ENCODE measurements around the gene WSCD2. TPM values are rescaled to one million over a fixed set of nuclear protein-coding genes. Genes with fewer than 3 reads are reported as not detected.

WSCD2 gene
- total RNA-seq, 2 experiments from 2014 or later: not detected

- no peak for DNase-seq
- no peaks in the 10 kb centered on the region for H3K36me3 Mint-ChIP-seq (ENCODE audit: low read depth)
- H3K4me3 Mint-ChIP-seq: no peak overlapping the region
- peaks cover 5% of the 10 kb centered on the region for H3K27me3 Mint-ChIP-seq
- ChIA-PET CTCF (interaction anchor here (0.6 to 0.8 kb wide), 2 partner anchors 9 to 610 kb away, joined by 3 to 6 read pairs; no protein-coding TSS in a partner anchor), POLR2A (no interaction called here)
- H3K27ac Mint-ChIP-seq: no peak overlapping the region
- intact Hi-C loops (cut with DNase I, micrococcal nuclease): no loop called here
- ATAC-seq: no peak
- H3K4me1 Mint-ChIP-seq: no peaks in the 10 kb centered on the region
- H3K9me3 Mint-ChIP-seq (ENCODE audit: low read depth): no peaks in the 10 kb centered on the region
Measured at GRCh38 chr12:108185002-108185401, 55.9 kb downstream of the WSCD2 start.

- no peak overlapping the region for H3K27ac Mint-ChIP-seq
- ChIA-PET CTCF (interaction anchor here (0.7 kb wide), 1 partner anchor 1097 kb away, joined by 3 read pairs; no protein-coding TSS in a partner anchor), POLR2A (no interaction called here)
- ATAC-seq (no peak), DNase-seq (no peak)
- intact Hi-C loops (cut with DNase I, micrococcal nuclease): no loop called here
- H3K36me3 Mint-ChIP-seq (ENCODE audit: low read depth): no peaks in the 10 kb centered on the region
- H3K4me3 Mint-ChIP-seq: no peak overlapping the region
- no peaks in the 10 kb centered on the region for H3K4me1 Mint-ChIP-seq
- H3K27me3 Mint-ChIP-seq: peaks cover 5% of the 10 kb centered on the region
- H3K9me3 Mint-ChIP-seq (ENCODE audit: low read depth): no peaks in the 10 kb centered on the region
Measured at GRCh38 chr12:108187831-108188230, 58.7 kb downstream of the WSCD2 start.

- ATAC-seq: no peak
- H3K27me3 Mint-ChIP-seq: peaks cover 10% of the 10 kb centered on the region
- H3K27ac Mint-ChIP-seq: no peak overlapping the region
- ChIA-PET CTCF (interaction anchor here (0.8 to 0.9 kb wide), 2 partner anchors 114 to 191 kb away, joined by 5 read pairs; no protein-coding TSS in a partner anchor), POLR2A (no interaction called here)
- no peak for DNase-seq
- intact Hi-C loops (cut with DNase I, micrococcal nuclease): loop anchor here (5.0 to 10.0 kb wide), 5 partner anchors 96 to 516 kb away; partner anchors contain the start of gene PRDM4 (in 1 of the 2)
- no peaks in the 10 kb centered on the region for H3K9me3 Mint-ChIP-seq (ENCODE audit: low read depth)
- H3K36me3 Mint-ChIP-seq (ENCODE audit: low read depth): no peaks in the 10 kb centered on the region
- no peaks in the 10 kb centered on the region for H3K4me1 Mint-ChIP-seq
- H3K4me3 Mint-ChIP-seq: no peak overlapping the region
Measured at GRCh38 chr12:108190529-108190928, 61.4 kb downstream of the WSCD2 start.

GRCh38 chr12:108191086-108191485 is 62.0 kb downstream of the WSCD2 start:
- H3K27ac Mint-ChIP-seq: no peak overlapping the region

GRCh38 chr12:108191938-108192337 is 62.9 kb downstream of the WSCD2 start:
- CTCF ChIA-PET: interaction anchor here (0.6 kb wide), 1 partner anchor 372 kb away, joined by 3 read pairs; no protein-coding TSS in a partner anchor
- peaks cover 10% of the 10 kb centered on the region for H3K27me3 Mint-ChIP-seq
- DNase-seq (no peak), ATAC-seq (no peak)
- POLR2A ChIA-PET: no interaction called here
- no peaks in the 10 kb centered on the region for H3K9me3 Mint-ChIP-seq (ENCODE audit: low read depth)
- no peak overlapping the region for H3K27ac Mint-ChIP-seq
- no peaks in the 10 kb centered on the region for H3K4me1 Mint-ChIP-seq
- H3K36me3 Mint-ChIP-seq (ENCODE audit: low read depth): no peaks in the 10 kb centered on the region
- intact Hi-C loops (cut with DNase I, micrococcal nuclease): loop anchor here (2.0 to 10.0 kb wide), 6 partner anchors 97 to 517 kb away; partner anchors contain the start of gene PRDM4 (in 1 of the 2)
- H3K4me3 Mint-ChIP-seq: no peak overlapping the region

More at GRCh38 chr12:108191086-108191485, 62.0 kb downstream of the WSCD2 start:
- H3K27me3 Mint-ChIP-seq: peaks cover 10% of the 10 kb centered on the region
- no peaks in the 10 kb centered on the region for H3K4me1 Mint-ChIP-seq
- ChIA-PET CTCF (interaction anchor here (0.9 kb wide), 1 partner anchor 191 kb away, joined by 5 read pairs; no protein-coding TSS in a partner anchor), POLR2A (no interaction called here)
- intact Hi-C loops (cut with DNase I, micrococcal nuclease): loop anchor here (5.0 to 10.0 kb wide), 5 partner anchors 96 to 516 kb away; partner anchors contain the start of gene PRDM4 (in 1 of the 2)
- no peak for DNase-seq
- H3K9me3 Mint-ChIP-seq (ENCODE audit: low read depth): no peaks in the 10 kb centered on the region
- no peak for ATAC-seq
- no peak overlapping the region for H3K4me3 Mint-ChIP-seq
- H3K36me3 Mint-ChIP-seq (ENCODE audit: low read depth): no peaks in the 10 kb centered on the region

GRCh38 chr12:108193493-108193892 is 64.4 kb downstream of the WSCD2 start:
- Mint-ChIP-seq H3K27ac (no peak overlapping the region), H3K36me3 (ENCODE audit: low read depth) (no peaks in the 10 kb centered on the region), H3K9me3 (ENCODE audit: low read depth) (no peaks in the 10 kb centered on the region), H3K4me3 (no peak overlapping the region), H3K27me3 (peaks cover 9% of the 10 kb centered on the region), H3K4me1 (no peaks in the 10 kb centered on the region)
- ATAC-seq (no peak), DNase-seq (no peak)
- intact Hi-C loops (cut with DNase I, micrococcal nuclease): loop anchor here (1.0 to 10.0 kb wide), 7 partner anchors 99 to 519 kb away; partner anchors contain the start of gene PRDM4 (in 1 of the 2)
- ChIA-PET CTCF (interaction anchor here (1.6 to 2.2 kb wide), 2 partner anchors 9 to 275 kb away, joined by 6 to 7 read pairs; no protein-coding TSS in a partner anchor), POLR2A (no interaction called here)

GRCh38 chr12:108193917-108194316 is 64.8 kb downstream of the WSCD2 start:
- peaks cover 7% of the 10 kb centered on the region for H3K27me3 Mint-ChIP-seq
- no peak overlapping the region for H3K4me3 Mint-ChIP-seq
- no peak for ATAC-seq
- DNase-seq: peak; percentile 48
- ChIA-PET POLR2A (no interaction called here), CTCF (interaction anchor here (0.9 to 2.2 kb wide), 5 partner anchors 9 to 275 kb away, joined by 3 to 7 read pairs (median 4); no protein-coding TSS in a partner anchor)
- no peak overlapping the region for H3K27ac Mint-ChIP-seq
- H3K9me3 Mint-ChIP-seq (ENCODE audit: low read depth): no peaks in the 10 kb centered on the region
- intact Hi-C loops (cut with DNase I, micrococcal nuclease): loop anchor here (1.0 to 10.0 kb wide), 8 partner anchors 99 to 519 kb away; partner anchors contain the start of gene PRDM4 (in 1 of the 2)
- no peaks in the 10 kb centered on the region for H3K36me3 Mint-ChIP-seq (ENCODE audit: low read depth)
- no peaks in the 10 kb centered on the region for H3K4me1 Mint-ChIP-seq

GRCh38 chr12:108194585-108194984 is 65.5 kb downstream of the WSCD2 start:
- H3K4me1 Mint-ChIP-seq: no peaks in the 10 kb centered on the region
- DNase-seq (no peak), ATAC-seq (no peak)
- H3K36me3 Mint-ChIP-seq (ENCODE audit: low read depth): no peaks in the 10 kb centered on the region
- peaks cover 7% of the 10 kb centered on the region for H3K27me3 Mint-ChIP-seq
- ChIA-PET POLR2A (no interaction called here), CTCF (interaction anchor here (0.6 to 2.2 kb wide), 6 partner anchors 9 to 276 kb away, joined by 3 to 7 read pairs (median 4); no protein-coding TSS in a partner anchor)
- H3K9me3 Mint-ChIP-seq (ENCODE audit: low read depth): no peaks in the 10 kb centered on the region
- no peak overlapping the region for H3K27ac Mint-ChIP-seq
- intact Hi-C loops (cut with DNase I, micrococcal nuclease): loop anchor here (2.0 to 10.0 kb wide), 6 partner anchors 100 to 520 kb away; partner anchors contain the start of gene PRDM4 (in 1 of the 2)
- H3K4me3 Mint-ChIP-seq: no peak overlapping the region

- ChIA-PET CTCF (interaction anchor here (1.2 to 1.3 kb wide), 2 partner anchors 133 to 207 kb away, joined by 4 to 5 read pairs; no protein-coding TSS in a partner anchor), POLR2A (no interaction called here)
- no peak for DNase-seq
- Mint-ChIP-seq H3K36me3 (ENCODE audit: low read depth) (no peaks in the 10 kb centered on the region), H3K4me3 (no peak overlapping the region), H3K27ac (no peak overlapping the region), H3K4me1 (no peaks in the 10 kb centered on the region), H3K27me3 (peaks cover 9% of the 10 kb centered on the region), H3K9me3 (ENCODE audit: low read depth) (no peaks in the 10 kb centered on the region)
- no peak for ATAC-seq
- intact Hi-C loops (cut with DNase I, micrococcal nuclease): loop anchor here in 1 of 2 experiments (10.0 kb wide), 2 partner anchors 102 to 522 kb away; no protein-coding TSS in a partner anchor
Measured at GRCh38 chr12:108196319-108196718, 67.2 kb downstream of the WSCD2 start.

- H3K36me3 Mint-ChIP-seq (ENCODE audit: low read depth): no peaks in the 10 kb centered on the region
- H3K27me3 Mint-ChIP-seq: peaks cover 9% of the 10 kb centered on the region
- intact Hi-C loops (cut with DNase I, micrococcal nuclease): loop anchor here in 1 of 2 experiments (10.0 kb wide), 2 partner anchors 102 to 522 kb away; no protein-coding TSS in a partner anchor
- ATAC-seq: no peak
- no peak overlapping the region for H3K27ac Mint-ChIP-seq
- no peak for DNase-seq
- H3K4me3 Mint-ChIP-seq: no peak overlapping the region
- H3K4me1 Mint-ChIP-seq: no peaks in the 10 kb centered on the region
- ChIA-PET POLR2A (no interaction called here), CTCF (interaction anchor here (1.2 kb wide), 1 partner anchor 207 kb away, joined by 4 read pairs; no protein-coding TSS in a partner anchor)
- H3K9me3 Mint-ChIP-seq (ENCODE audit: low read depth): no peaks in the 10 kb centered on the region
Measured at GRCh38 chr12:108196921-108197320, 67.8 kb downstream of the WSCD2 start.

- Mint-ChIP-seq H3K4me1 (no peaks in the 10 kb centered on the region), H3K27me3 (peaks cover 9% of the 10 kb centered on the region), H3K27ac (no peak overlapping the region), H3K9me3 (ENCODE audit: low read depth) (no peaks in the 10 kb centered on the region), H3K4me3 (no peak overlapping the region), H3K36me3 (ENCODE audit: low read depth) (no peaks in the 10 kb centered on the region)
- intact Hi-C loops (cut with DNase I, micrococcal nuclease): loop anchor here in 1 of 2 experiments (10.0 kb wide), 2 partner anchors 103 to 523 kb away; no protein-coding TSS in a partner anchor
- DNase-seq (no peak), ATAC-seq (no peak)
- POLR2A ChIA-PET: no interaction called here
- CTCF ChIA-PET: interaction anchor here (0.6 to 0.9 kb wide), 2 partner anchors 142 to 315 kb away, joined by 3 read pairs; no protein-coding TSS in a partner anchor
Measured at GRCh38 chr12:108198043-108198442, 69.0 kb downstream of the WSCD2 start.

Measured in activated CD4-positive, alpha-beta T cell treated with anti-CD3 and anti-CD28 coated beads for 36 hours (primary cell).